Transverse colon (tissue), 4 donors: ENCODE results near the gene MYPN.

Experiments used
- POLR2A ChIP-seq: fragments of 450-650 bp; IDR thresholded peaks from one replicate; pipeline ENCODE4 v1.6.1; 2016; ENCODE audit warnings: antibody characterized with exemption, mild to moderate bottlenecking, moderate library complexity
- POLR2AphosphoS5 ChIP-seq, 3 donors: sonication (generic); formaldehyde crosslinking; IDR thresholded peaks; one replicate each; pipeline ENCODE4 v1.6.1; 2016; ENCODE audit warnings: antibody characterized with exemption in 3 of 3
- TF ChIP-seq, protein P1 (sequence below), 5 experiments: fragments of 200-600 bp in 3 of 5; fragments of 450-650 bp in 2 of 5; sonication (generic) in 3 of 5; IDR thresholded peaks; 1 replicate in 2 of 5; 2 replicates in 3 of 5; pipeline ENCODE4 v1.5.1; 2016 to 2017; ENCODE audit warnings: antibody characterized with exemption in 5 of 5, inconsistent platforms in 3 of 5, mild to moderate bottlenecking in 2 of 5, moderate library complexity in 1 of 5

DNA sequence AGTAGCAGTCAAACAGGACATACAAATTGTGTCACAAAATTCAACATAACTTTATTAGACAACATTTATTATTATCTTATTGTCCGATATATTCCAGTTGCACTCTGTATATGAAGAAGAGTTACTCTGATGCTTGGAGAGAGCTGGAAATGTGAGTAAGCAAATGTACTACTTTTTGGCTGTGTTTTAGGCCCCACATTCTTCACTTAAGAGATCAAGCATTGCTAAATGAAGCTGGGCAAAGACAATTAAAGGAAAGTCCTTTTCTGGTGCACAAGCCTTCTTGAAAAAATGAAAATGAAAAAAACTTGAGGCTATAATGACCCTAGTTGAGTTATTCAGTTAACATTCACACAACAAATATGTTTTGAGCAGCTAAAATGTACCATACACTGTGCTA, 26.1 kb downstream of the MYPN start:
- TF ChIP-seq, protein P1, sequence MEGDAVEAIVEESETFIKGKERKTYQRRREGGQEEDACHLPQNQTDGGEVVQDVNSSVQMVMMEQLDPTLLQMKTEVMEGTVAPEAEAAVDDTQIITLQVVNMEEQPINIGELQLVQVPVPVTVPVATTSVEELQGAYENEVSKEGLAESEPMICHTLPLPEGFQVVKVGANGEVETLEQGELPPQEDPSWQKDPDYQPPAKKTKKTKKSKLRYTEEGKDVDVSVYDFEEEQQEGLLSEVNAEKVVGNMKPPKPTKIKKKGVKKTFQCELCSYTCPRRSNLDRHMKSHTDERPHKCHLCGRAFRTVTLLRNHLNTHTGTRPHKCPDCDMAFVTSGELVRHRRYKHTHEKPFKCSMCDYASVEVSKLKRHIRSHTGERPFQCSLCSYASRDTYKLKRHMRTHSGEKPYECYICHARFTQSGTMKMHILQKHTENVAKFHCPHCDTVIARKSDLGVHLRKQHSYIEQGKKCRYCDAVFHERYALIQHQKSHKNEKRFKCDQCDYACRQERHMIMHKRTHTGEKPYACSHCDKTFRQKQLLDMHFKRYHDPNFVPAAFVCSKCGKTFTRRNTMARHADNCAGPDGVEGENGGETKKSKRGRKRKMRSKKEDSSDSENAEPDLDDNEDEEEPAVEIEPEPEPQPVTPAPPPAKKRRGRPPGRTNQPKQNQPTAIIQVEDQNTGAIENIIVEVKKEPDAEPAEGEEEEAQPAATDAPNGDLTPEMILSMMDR (IDR thresholded peaks at IDR 0.05), result no peak
- no peak for TF ChIP-seq POLR2A
- TF ChIP-seq POLR2AphosphoS5 (IDR thresholded peaks at IDR 0.05), result no peak
